ENCODE measurements around the gene CCDC33.

The CCDC33 gene

DNA sequence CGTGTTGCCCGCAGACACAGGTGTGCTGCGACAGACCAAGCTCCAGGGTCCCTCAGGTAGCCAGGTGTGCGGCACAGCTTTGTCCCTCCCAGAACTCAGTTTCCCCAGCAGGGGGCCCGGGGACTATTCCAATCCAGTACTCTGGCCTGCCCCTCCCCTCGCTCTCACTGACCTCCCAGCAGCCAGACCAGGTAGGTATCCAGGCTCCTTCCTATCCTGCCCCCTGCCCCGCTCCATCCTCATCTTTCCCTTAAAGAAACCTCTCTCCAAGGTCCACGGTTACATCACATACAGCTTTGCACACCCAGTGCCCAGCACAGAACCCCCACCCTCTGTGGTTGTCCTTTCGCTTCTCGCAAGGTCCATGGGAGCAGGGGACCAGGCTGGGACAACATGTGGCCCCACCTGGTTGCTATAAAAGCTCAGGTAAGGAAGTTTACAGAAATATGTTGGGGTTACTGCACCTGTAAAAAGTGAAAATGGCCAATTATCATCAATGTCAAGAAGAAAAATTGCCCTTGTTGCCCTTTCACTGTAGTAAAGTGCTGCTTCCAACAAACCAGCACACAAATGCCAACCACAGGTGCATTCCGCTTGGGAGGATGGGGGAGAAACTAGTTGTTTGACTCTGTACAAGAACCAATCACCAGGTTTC lies 138.6 kb downstream of the CCDC33 start:
- Mint-ChIP-seq H3K9me3 (no peaks in the 10 kb centered on the region), H3K4me3 (peak overlapping the region; percentile 77), H3K36me3 (ENCODE audit: low read depth) (no peaks in the 10 kb centered on the region), H3K27me3 (no peaks in the 10 kb centered on the region), H3K27ac (peak overlapping the region; percentile 67), H3K4me1 (ENCODE audit: low read depth) (peaks cover 51% of the 10 kb centered on the region)
- no peak for DNase-seq

GRCh38 chr15:74375303-74375693 lies 139.2 kb downstream of the CCDC33 start:
- Mint-ChIP-seq H3K27me3 (no peaks in the 10 kb centered on the region), H3K27ac (peak overlapping the region; percentile 67), H3K9me3 (no peaks in the 10 kb centered on the region), H3K36me3 (ENCODE audit: low read depth) (no peaks in the 10 kb centered on the region), H3K4me3 (peak overlapping the region; percentile 77), H3K4me1 (ENCODE audit: low read depth) (peaks cover 54% of the 10 kb centered on the region)
- DNase-seq: peak; percentile 85

DNA sequence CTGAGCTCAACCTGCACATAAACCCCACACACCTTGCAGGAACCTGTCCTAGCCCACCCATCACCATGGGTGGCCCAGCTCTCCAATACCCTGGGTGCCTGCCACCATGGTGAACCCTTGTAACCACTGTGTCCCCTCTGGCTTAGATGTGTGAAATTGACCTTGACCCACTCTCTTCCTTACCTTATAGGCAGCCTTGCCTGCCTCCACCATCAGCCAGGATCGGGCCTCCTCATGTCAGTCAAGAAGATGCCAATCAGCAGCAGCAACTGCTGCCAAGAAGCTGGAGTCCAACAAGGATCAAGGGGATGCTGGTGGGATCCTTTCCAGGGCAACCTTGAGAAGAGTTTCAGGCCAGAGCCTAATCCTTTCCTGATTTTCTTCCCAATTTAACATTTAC lies 140.1 kb downstream of the CCDC33 start:
- Mint-ChIP-seq H3K27ac (no peak overlapping the region), H3K9me3 (no peaks in the 10 kb centered on the region), H3K27me3 (no peaks in the 10 kb centered on the region), H3K36me3 (ENCODE audit: low read depth) (no peaks in the 10 kb centered on the region), H3K4me1 (ENCODE audit: low read depth) (peaks cover 63% of the 10 kb centered on the region), H3K4me3 (no peak overlapping the region)
- no peak for DNase-seq

DNA sequence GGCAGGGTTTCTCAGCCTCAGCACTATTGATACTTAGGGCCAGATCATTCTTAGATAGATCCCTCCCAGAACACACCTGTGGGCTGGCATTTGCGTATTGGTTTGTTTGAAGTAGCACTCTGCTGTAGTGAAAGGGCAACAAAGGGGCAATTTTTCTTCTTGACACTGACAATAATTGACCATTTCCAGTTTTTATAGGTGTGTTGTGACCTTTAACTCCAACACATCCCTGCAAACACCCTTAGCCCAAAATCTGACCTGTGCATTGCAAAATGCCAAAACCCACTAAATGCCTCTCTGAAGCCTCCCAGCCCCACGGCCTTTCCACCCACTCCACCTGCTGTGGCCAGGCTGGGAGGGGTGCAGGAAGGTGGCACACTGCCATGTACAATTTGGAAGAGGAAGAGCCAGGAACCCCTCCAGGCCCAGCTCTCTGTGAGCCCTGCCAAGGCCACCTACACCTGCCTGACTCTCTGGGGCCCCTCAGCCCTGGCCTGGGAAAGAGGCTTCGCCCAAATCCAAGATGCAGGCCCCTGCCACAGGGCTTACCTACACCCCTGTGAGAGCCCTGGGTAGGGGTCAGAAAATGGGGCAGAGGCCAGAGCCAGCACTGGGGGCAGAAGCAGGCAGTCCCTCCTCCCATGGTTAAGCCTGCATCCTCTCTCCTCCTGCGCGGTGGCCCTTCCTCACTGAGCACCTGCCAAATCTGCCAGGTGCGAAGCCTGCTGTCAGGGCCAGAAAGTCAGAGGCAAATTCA lies 140.9 kb downstream of the CCDC33 start:
- Mint-ChIP-seq H3K9me3 (no peaks in the 10 kb centered on the region), H3K4me3 (no peak overlapping the region), H3K36me3 (ENCODE audit: low read depth) (no peaks in the 10 kb centered on the region), H3K4me1 (ENCODE audit: low read depth) (peaks cover 71% of the 10 kb centered on the region), H3K27ac (no peak overlapping the region), H3K27me3 (no peaks in the 10 kb centered on the region)
- no peak for DNase-seq

DNA sequence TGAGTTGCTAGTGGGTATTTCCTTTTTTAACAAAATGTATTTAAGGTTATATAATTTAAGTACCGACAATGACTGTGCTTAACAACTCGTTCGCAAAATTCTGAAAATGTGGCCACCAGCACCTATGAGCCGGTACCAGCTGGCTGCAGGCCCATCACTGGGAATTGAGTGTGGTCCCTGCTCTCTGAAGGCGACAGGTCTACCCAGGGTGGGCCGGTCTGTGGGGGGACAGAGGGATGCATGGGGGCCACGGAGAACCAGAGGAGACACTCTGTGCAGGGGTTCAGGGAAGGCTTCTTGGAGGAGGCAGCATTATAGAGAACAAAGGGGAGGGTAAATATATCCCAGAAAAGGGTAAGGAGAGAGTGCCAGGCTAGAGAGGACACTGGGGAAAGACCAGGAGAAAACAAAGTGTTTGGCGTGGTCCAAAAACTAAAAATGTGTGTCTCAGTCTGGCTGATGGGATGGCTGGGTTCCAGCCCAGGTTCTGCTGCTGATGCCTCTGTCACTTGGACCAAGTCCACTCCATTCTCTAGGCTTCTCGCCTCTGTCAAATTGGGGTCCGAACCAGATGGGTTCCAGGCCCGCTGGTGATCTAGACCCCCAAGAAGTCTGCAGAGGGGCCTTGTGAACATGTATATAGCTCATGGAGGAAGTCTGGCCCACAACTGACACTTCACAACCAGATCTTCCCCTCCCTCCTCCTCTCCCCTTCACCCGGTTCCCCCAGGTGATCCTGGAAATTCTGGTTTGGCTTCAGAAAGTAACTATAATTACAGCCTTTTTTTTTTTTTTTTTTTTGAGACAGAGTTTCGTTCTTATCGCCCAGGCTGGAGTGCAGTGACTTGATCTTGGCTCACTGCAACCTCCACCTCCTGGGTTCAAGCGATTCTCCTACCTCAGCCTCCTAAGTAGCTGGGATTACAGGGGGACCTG lies 142.0 kb downstream of the CCDC33 start:
- no peaks in the 10 kb centered on the region for H3K27me3 Mint-ChIP-seq
- H3K36me3 Mint-ChIP-seq (ENCODE audit: low read depth): no peaks in the 10 kb centered on the region
- H3K4me1 Mint-ChIP-seq (ENCODE audit: low read depth): peaks cover 82% of the 10 kb centered on the region
- H3K4me3 Mint-ChIP-seq: no peak overlapping the region
- peak overlapping the region; percentile 77 for H3K27ac Mint-ChIP-seq
- H3K9me3 Mint-ChIP-seq: no peaks in the 10 kb centered on the region
- peak; percentile 33 for DNase-seq

DNA sequence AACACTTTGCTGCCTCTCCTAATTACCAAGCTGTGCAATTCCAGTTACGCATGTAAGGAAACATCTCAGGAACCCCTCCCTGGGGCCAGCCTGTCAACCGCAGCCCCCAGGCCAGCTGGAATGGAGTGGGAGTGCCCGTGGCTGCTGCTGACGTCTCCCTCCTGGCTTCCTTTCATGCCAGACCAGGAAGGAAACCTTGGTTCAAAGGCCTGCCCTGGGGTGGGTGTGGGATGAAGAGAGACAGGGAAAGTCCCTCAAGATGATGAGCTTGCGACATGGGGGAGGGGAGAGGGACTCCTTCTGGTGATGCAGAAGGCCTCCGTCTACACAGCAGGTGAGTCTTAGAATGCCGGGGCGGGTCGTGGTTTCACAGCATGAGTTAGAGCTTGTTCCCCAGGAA lies 142.7 kb downstream of the CCDC33 start:
- Mint-ChIP-seq H3K36me3 (ENCODE audit: low read depth) (no peaks in the 10 kb centered on the region), H3K4me1 (ENCODE audit: low read depth) (peaks cover 85% of the 10 kb centered on the region), H3K9me3 (no peaks in the 10 kb centered on the region), H3K27me3 (no peaks in the 10 kb centered on the region), H3K27ac (peak overlapping the region; percentile 77), H3K4me3 (peak overlapping the region; percentile 16)
- DNase-seq: peak; percentile 76

GRCh38 chr15:74380361-74381189 lies 144.4 kb downstream of the CCDC33 start:
- Mint-ChIP-seq H3K4me1 (ENCODE audit: low read depth) (peaks cover 87% of the 10 kb centered on the region), H3K27ac (peak overlapping the region; percentile 96), H3K4me3 (no peak overlapping the region)

DNA sequence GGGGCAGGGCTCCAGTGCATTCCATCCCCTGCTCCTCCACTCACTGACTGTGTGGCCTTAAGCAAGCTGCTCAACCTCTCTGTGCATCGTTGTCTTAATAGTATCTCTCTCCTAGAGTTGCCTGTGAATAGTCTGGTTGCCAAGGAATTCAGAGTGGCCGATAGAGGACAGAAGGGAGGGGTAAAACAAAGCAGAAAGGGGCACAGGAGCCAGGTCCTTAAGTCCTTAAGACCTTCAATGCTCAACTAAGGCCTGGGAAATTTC lies 145.0 kb downstream of the CCDC33 start:
- DNase-seq: no peak
- Mint-ChIP-seq H3K27me3 (no peaks in the 10 kb centered on the region), H3K4me1 (ENCODE audit: low read depth) (peaks cover 89% of the 10 kb centered on the region), H3K4me3 (no peak overlapping the region), H3K9me3 (no peaks in the 10 kb centered on the region), H3K36me3 (ENCODE audit: low read depth) (no peaks in the 10 kb centered on the region), H3K27ac (peak overlapping the region; percentile 96)

More at GRCh38 chr15:74380361-74381189, 144.4 kb downstream of the CCDC33 start:
- Mint-ChIP-seq H3K36me3 (ENCODE audit: low read depth) (no peaks in the 10 kb centered on the region), H3K9me3 (no peaks in the 10 kb centered on the region), H3K27me3 (no peaks in the 10 kb centered on the region)
- DNase-seq: no peak

- Mint-ChIP-seq H3K27ac (peak overlapping the region; percentile 96), H3K27me3 (no peaks in the 10 kb centered on the region), H3K36me3 (ENCODE audit: low read depth) (no peaks in the 10 kb centered on the region), H3K9me3 (no peaks in the 10 kb centered on the region), H3K4me1 (ENCODE audit: low read depth) (peaks cover 91% of the 10 kb centered on the region), H3K4me3 (no peak overlapping the region)
- no peak for DNase-seq
Measured at GRCh38 chr15:74381481-74381880, 145.4 kb downstream of the CCDC33 start.

- no peak overlapping the region for H3K4me3 Mint-ChIP-seq
- peak overlapping the region; percentile 96 for H3K27ac Mint-ChIP-seq
- no peaks in the 10 kb centered on the region for H3K27me3 Mint-ChIP-seq
- no peaks in the 10 kb centered on the region for H3K36me3 Mint-ChIP-seq (ENCODE audit: low read depth)
- H3K9me3 Mint-ChIP-seq: no peaks in the 10 kb centered on the region
- peak; percentile 86 for DNase-seq
- peaks cover 92% of the 10 kb centered on the region for H3K4me1 Mint-ChIP-seq (ENCODE audit: low read depth)
Measured at GRCh38 chr15:74382004-74382816, 146.1 kb downstream of the CCDC33 start.

DNA sequence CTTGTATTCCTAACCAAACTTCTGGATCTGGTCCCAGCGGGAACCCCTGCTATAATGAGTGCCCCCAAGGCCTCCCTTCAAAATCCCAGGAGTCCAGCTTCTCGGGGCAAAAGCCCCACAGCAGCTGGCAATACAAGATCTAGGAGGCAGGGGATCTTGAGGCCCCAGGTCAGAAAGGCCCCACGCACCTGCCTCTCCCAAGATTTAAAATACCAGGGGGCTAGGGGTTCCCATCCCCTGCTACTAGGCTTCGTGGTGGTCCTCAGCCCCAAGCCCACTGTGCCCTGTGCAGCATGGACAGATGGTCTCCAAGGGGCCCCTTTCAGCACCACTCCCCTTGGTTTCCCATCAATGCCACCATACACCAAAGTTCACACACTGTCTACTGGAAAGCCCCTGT lies 147.2 kb downstream of the CCDC33 start:
- Mint-ChIP-seq H3K4me3 (peak overlapping the region; percentile 63), H3K36me3 (ENCODE audit: low read depth) (no peaks in the 10 kb centered on the region), H3K4me1 (ENCODE audit: low read depth) (peaks cover 88% of the 10 kb centered on the region), H3K27ac (peak overlapping the region; percentile 96), H3K27me3 (no peaks in the 10 kb centered on the region), H3K9me3 (no peaks in the 10 kb centered on the region)
- no peak for DNase-seq

GRCh38 chr15:74383695-74384565 lies 147.8 kb downstream of the CCDC33 start:
- Mint-ChIP-seq H3K9me3 (no peaks in the 10 kb centered on the region), H3K4me1 (ENCODE audit: low read depth) (peaks cover 81% of the 10 kb centered on the region), H3K36me3 (ENCODE audit: low read depth) (no peaks in the 10 kb centered on the region), H3K27me3 (no peaks in the 10 kb centered on the region), H3K4me3 (peak overlapping the region; percentile 63), H3K27ac (peak overlapping the region; percentile 96)
- DNase-seq: peak; percentile 84

GRCh38 chr15:74384566-74384880 lies 148.4 kb downstream of the CCDC33 start:
- Mint-ChIP-seq H3K4me1 (ENCODE audit: low read depth) (peaks cover 80% of the 10 kb centered on the region), H3K4me3 (peak overlapping the region; percentile 63), H3K9me3 (no peaks in the 10 kb centered on the region), H3K27me3 (no peaks in the 10 kb centered on the region), H3K27ac (peak overlapping the region; percentile 96), H3K36me3 (ENCODE audit: low read depth) (no peaks in the 10 kb centered on the region)
- peak; percentile 71 for DNase-seq
